Fibroblast of the aortic adventitia (primary cell): ENCODE data around the gene GINS2. TPM values are rescaled to one million over a fixed set of nuclear protein-coding genes. Genes with fewer than 3 reads are reported as not detected.

Experiments used
- DNase-seq: peaks from one replicate; pipeline ENCODE4 v3.0.0-alpha.2; 2010; ENCODE audit warnings: low read depth
- H3K4me3 ChIP-seq: 2 replicates; pipeline ENCODE4 v1.5.1; 2011; ENCODE audit warnings: low read depth, mild to moderate bottlenecking, control low read depth, low read length, moderate library complexity
- total RNA-seq: library from RNA; depleted of rRNA; stranded (reverse); fragments of >200 nt; gene quantifications from 2 replicates; pipeline ENCODE4 v1.2.3, GENCODE V29; 2012; ENCODE audit warnings: low replicate concordance
- TF ChIP-seq, protein P1 (sequence below): IDR thresholded peaks from 2 replicates; pipeline ENCODE4 v1.5.1; 2011; ENCODE audit warnings: mild to moderate bottlenecking, low read length, control low read depth, inconsistent platforms; ENCODE audit not compliant: insufficient read depth

Gene GINS2
- total RNA-seq, 1 donor = 19.1 TPM

- TF ChIP-seq, protein P1, sequence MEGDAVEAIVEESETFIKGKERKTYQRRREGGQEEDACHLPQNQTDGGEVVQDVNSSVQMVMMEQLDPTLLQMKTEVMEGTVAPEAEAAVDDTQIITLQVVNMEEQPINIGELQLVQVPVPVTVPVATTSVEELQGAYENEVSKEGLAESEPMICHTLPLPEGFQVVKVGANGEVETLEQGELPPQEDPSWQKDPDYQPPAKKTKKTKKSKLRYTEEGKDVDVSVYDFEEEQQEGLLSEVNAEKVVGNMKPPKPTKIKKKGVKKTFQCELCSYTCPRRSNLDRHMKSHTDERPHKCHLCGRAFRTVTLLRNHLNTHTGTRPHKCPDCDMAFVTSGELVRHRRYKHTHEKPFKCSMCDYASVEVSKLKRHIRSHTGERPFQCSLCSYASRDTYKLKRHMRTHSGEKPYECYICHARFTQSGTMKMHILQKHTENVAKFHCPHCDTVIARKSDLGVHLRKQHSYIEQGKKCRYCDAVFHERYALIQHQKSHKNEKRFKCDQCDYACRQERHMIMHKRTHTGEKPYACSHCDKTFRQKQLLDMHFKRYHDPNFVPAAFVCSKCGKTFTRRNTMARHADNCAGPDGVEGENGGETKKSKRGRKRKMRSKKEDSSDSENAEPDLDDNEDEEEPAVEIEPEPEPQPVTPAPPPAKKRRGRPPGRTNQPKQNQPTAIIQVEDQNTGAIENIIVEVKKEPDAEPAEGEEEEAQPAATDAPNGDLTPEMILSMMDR = no peak
- H3K4me3 ChIP-seq = no peak overlapping the region
- no peak for DNase-seq
Observed at GRCh38 chr16:85646976-85647375, 41.8 kb downstream of the GINS2 start.

DNA sequence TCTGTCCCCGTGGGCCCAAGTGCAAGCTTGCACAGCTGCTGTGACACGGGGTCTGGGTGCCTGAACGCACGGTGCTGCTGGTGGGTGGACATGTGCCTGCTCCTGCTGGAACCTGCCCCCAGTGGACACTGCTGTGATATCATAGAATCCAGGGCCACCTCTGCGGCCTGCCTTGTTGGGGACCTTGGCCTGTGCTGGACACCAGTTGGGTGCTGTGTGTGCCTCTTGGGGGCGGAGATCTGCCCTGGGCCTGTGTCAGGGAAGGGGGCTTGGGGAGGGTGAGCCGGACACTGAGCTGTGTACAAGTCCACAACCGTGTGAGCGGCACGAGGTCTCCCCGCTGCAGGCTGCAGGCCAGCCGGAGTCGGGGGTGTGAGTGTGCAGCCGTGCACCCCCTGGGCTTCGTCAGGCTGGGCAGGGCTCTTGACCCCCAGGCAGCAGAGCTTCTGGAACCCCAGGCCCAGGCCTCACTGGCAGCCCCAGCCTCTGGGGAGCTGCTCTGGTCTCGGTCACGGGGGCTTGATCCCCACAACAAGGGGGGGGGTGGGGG, 42.3 kb downstream of the GINS2 start:
- H3K4me3 ChIP-seq = no peak overlapping the region
- DNase-seq = no peak
- TF ChIP-seq, protein P1 = no peak

DNA sequence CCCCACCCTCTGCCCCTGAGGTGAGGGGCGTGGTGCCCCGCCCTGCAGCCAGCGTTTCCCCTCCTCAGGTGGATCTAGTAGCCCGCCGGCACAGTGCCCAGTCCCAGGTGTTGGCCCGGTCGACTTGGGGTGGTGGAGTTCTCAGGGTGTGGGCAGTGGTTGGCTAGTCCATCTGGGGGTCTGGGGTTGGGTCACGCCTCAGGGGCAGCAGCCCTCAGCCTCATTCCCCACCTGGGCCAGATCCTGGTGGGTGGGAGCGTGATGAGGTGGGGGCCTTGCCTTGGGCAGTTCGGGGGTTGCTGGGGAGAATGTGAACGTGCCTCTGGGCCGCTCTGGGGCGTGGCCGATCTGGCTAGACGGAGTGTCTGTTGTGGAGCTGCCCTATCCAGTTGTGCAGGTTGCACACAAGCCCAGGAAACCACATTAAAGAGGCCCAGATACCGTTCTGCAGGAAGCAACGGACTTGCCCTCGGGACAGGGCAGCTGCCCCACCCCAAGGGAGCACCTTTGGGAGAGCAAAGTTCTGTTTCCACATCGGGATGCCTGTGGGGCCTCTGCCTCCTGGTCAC, 43.6 kb downstream of the GINS2 start:
- no peak for DNase-seq

DNA sequence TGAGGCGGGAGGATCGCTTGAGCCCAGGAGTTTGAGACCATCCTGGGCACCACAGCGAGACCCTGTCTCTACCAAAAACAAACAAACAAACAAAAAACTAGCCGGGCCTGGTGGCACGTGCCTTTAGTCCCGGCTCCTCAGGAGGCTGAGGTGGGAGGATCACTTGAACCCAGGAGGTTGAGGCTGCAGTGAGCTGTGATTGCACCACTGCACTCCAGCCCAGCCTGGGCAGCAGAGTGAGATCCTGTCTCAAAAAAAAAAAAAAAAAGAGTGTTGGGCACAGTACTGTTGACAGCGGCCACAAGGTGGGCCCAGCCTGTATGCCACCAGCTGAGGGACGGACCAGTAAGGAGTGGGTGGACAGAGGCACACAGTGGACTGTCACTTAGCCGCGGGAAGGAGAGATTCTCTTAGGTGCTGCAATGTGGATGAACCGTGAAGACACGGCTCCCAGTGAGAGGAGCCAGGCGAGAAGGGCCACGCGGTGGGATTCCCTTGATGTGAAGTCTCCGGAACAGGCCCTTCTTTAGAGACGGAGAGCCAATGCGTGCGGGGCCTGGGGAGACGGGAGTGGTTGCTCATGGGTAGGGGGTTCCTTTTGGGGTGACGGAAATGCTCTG, 44.6 kb downstream of the GINS2 start:
- DNase-seq = no peak
- TF ChIP-seq, protein P1 = no peak
- no peak overlapping the region for H3K4me3 ChIP-seq

More for the DNA sequence above, 43.6 kb downstream of the GINS2 start:
- TF ChIP-seq, protein P1 = no peak
- no peak overlapping the region for H3K4me3 ChIP-seq

GRCh38 chr16:85643631-85644030, 45.1 kb downstream of the GINS2 start:
- no peak overlapping the region for H3K4me3 ChIP-seq
- DNase-seq = no peak
- TF ChIP-seq, protein P1 = no peak

DNA sequence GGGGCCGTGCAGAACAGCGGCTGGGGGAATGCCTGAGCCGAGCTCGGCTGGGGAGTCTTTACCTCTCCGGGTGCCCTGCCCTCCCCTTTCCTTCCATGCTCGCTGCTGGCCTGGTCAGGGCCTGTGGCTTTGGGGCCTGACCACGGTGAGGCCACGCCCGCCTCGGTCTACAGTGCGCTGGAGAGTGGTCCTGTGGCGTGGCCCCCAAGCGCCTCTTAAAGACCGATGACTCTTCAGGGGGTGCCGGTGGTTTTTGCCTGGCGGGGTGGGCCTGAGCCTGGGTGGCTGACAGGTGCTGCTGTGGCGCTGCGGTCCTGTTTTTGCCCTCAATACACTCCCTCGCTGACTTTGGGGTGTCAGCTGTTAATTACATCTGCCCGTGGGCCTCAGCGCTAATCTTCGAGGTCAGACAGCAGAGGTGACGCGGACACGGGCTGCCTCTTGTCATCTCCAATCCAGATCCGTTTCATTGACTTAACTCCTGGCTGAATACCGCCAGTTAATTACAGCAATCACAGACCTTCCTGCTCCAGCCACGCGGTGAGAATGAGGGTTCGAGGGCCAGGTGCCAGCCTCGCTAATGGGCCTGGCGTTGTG, 45.9 kb downstream of the GINS2 start:
- TF ChIP-seq, protein P1 = no peak
- no peak for DNase-seq
- H3K4me3 ChIP-seq = no peak overlapping the region
